NCI-H1930 (cell line): Measurements from ENCODE around the gene CHPF2.

Source experiments
- DNase-seq, 2 experiments: peaks; one replicate each; lab custom pipeline; 2025; lab: John Stamatoyannopoulos, UW

CHPF2 gene

DNA sequence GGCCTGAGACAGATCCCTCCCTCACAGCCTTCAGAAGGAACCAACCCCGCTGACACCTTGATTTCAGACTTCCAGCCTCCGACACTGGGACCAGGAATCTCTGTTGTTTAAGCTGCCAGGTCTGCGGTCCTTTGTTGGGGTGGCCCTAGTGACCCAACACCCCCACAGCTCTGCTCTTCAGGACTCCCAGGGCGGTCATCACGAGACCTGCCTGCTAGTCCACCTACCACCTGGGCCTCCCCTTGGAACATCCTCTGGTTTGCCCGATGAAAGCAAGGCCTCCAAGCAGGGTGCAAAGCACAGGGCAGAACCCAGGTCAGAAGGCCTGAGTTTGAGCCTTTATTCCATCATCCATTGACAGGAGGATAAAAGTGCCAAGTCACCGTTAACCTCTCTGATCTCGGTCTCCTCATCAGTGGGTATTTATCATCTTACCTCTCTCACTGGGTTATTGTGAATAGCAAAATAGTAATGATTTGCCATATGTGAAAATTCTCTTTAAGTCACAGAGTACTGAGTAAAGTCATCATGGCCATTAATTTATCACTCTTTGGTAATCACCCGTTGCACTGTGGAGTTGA lies 33.2 kb downstream of the CHPF2 start:
- DNase-seq, result no peak

DNA sequence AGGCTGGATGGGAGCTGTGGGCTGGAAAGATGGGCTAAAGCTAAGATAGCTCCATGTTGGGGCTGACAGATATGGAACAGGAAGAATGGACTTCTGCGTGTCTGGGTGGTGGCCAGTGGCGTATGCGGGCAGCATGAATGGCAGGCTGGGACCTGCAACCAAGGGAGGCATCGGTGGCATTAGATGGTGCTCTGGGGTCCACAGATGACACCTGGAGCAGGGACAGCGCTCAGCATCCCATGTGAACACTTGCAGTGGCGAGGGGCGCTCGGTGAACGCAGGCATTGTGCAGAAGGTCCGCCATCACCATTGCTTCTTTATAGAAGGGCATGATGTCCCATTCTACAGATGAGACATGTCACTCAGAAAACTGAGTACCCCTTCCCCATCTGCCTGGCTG lies 37.2 kb downstream of the CHPF2 start:
- DNase-seq, result no peak

DNA sequence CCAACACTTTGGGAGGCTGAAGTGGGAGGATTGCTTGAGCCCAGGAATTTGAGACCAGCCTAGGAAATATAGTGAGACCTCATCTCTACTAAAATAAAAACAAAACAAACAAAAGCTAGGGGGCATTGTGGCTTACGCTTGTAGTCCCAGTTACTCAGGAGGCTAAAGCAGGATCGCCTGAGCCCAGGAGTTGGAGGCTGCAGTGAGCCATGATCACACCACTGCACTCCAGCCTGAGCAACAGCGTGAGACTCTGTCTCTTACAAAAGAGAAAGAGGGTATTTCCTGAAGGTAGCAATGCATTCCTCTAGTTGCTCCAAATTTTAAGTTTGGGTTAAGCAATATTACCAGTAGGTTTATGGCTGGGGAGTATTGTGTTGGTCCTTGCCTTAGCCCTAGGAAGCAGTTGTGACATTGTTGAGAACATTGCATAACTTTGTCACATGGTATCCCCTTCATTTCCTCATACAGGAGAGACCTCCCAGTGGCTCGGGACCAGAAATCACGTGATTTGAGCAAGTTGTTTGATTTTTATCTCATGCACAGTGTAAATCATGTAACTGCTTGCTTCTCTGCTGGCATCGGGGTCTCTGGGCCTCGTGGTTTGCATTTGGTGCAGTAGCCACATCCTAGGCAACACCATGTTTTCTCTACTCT lies 39.5 kb downstream of the CHPF2 start:
- DNase-seq, result no peak

DNA sequence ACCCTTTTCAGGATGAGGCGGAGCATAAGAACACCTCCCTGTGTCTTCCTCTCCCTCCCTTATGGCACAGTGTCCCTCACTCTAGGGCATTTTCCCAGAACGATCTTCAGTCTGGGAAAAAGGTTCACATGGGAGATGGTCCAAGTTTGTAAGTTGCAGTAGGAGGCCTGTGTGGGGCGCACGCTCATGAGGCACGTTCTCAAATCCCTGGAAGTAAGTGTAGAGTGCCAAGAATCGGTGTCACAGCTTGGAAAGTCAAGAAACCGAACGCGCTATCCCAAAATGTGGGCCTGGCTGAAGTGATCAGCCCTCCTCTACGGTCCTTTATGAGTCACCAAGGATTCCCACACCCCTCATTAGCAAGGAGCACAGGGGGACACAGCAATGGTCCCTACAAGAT lies 40.1 kb downstream of the CHPF2 start:
- no peak for DNase-seq

GRCh38 chr7:151272877-151273276 lies 40.6 kb downstream of the CHPF2 start:
- no peak for DNase-seq

- no peak for DNase-seq
Observed at GRCh38 chr7:151273651-151274390, 41.5 kb downstream of the CHPF2 start.

GRCh38 chr7:151274396-151274795 lies 42.1 kb downstream of the CHPF2 start:
- no peak for DNase-seq

- DNase-seq, result no peak
Observed at GRCh38 chr7:151274936-151275812, 42.9 kb downstream of the CHPF2 start.

GRCh38 chr7:151275813-151276577 lies 43.7 kb downstream of the CHPF2 start:
- DNase-seq, result no peak

GRCh38 chr7:151276666-151277590 lies 44.6 kb downstream of the CHPF2 start:
- peak; percentile 50 to 72 for DNase-seq

- no peak for DNase-seq
Observed at GRCh38 chr7:151277631-151278030, 45.3 kb downstream of the CHPF2 start.

DNA sequence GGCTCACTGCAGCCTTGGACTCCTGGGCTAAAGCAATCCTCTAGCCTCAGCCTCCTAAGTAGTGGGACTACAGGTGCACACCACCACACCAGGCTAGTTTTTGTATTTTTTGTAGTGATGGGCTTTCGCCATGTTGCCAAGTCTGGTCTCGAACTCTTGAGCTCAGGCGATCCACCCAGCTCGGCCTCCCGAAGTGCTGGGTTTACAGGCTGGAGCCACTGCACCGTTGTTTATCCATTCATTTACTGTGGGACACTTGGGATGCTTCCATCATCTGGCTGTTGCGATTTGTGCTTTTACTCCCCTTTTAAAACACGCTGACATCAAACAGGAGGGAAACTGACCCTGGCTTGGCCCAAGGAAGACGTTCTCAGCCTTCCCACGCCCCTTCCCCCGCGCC lies 46.7 kb downstream of the CHPF2 start:
- DNase-seq, result no peak

DNA sequence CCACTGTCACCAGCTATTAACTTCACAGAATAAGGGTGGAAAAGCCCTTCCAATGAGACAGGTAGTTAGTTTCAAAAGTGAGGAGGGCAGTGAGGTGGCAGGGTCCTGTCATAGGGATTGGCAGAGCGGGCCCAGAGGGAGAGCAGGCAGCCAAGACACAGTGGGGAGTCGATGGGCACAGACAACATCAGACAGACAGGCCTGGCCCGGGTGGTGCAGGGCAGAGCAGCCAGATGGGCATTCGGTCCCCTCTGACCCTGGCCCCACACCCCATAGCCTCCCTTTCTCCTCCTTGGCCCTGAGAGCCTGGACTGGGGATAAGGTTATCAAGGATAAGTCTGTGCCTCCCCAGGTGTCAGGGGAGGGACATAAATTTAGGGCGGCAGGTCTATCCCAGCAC lies 47.6 kb downstream of the CHPF2 start:
- DNase-seq, result no peak

GRCh38 chr7:151280388-151281019 lies 48.2 kb downstream of the CHPF2 start:
- no peak for DNase-seq

DNA sequence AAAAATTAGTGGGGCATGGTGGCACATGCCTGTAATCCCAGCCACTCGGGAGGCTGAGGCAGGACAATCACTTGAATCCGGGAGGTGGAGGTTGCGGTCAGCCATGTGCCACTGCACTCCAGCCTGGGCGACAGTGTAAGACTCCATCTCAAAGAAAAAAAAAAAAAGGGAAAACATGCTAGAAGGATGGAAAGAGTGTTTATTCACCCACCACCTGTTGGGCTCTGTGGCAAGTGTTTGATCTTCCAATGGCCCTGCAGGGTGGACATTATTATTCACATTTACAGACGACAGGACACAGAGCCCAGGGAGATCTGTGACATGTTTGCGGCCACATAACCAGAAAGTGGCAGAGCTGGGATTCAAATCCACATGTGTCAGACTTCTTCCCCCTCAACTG lies 49.4 kb downstream of the CHPF2 start:
- DNase-seq, result no peak

DNA sequence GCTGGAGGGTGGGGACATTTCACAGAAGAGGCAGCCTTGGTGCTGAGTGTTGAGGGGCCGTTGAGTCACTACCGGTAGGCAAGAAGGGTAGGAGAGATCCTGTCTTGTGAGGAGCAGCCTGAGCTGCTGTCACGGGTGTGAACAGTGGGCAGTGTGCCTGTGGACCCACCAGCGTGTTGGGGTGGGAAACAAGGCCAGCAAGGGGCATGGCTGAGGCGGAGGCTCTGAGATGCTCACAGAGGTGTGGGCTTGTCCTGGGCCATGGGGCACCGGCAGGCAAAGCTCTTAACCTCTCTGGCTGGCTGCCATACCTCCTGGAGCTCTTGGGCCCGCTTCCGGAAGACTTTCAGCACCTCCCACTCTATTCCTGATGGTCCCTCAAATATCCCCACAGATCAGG lies 49.8 kb downstream of the CHPF2 start:
- no peak for DNase-seq

DNA sequence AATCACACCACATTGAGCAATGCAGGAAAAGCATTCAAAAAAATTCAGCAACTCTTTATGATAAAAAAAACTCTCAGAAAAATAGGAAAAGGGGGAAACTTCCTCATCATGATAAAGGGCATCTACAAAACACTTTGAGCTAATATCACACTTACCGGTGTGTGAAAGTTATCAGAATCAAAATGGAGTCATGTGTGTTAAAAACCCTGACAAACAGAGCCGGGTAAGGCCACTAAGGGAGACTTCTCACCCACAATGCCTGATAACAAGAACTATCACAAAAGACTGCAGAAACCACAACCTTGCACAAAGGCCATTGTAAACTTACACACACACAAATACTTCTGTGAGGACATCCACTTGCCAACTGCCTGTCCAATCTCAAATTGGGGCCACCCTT lies 51.0 kb downstream of the CHPF2 start:
- no peak for DNase-seq

DNA sequence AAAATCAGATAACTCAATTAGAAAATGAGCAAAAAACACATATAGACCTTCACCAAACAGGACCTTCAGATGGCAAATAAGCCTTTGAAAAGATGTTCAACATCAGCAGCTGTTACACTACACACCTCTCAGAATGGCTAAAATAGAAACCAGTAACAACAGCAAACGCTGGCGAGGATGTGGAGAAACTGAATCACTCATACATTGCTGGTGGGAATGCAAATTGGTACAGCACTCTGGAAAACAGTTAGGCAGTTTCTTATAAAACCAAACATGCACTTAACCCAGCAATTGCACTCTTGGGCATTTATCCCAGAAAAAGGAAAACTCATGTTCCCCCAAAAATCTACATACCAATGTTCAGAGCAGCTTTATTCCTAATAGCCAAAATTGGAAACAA lies 53.9 kb downstream of the CHPF2 start:
- no peak for DNase-seq
